ENCODE results near the gene RGCC.
"Not testable (repeated sequence)": the region's sequence is repeated elsewhere in the genome, so short reads cannot be mapped to it uniquely, and the experiment has no call there.

RGCC gene

GRCh38 chr13:41490371-41491015, 33.1 kb downstream of the RGCC start:
- no peak for DNase-seq (ENCODE audit: low read depth)

DNA sequence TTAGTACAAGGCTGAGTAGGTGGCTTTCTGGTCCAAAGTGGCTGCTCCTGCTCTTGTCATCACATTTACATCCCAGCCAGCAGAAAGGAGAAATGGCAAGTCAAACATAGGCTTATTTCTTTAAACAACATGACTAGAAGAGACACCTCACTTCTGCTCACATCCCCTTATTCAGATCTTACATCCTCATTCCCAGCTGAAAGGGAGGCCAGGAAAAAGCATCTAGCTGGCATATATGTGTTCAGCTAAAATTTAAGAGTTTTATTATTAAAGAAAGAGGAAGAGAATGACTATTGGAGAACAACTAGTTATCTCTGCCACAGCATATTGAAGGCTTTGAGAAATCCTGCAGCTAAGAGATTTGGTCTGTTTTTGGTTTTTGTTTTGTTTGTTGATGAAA, 34.1 kb downstream of the RGCC start:
- DNase-seq (ENCODE audit: low read depth): no peak

GRCh38 chr13:41492432-41493260, 35.3 kb downstream of the RGCC start:
- DNase-seq (ENCODE audit: low read depth): no peak

DNA sequence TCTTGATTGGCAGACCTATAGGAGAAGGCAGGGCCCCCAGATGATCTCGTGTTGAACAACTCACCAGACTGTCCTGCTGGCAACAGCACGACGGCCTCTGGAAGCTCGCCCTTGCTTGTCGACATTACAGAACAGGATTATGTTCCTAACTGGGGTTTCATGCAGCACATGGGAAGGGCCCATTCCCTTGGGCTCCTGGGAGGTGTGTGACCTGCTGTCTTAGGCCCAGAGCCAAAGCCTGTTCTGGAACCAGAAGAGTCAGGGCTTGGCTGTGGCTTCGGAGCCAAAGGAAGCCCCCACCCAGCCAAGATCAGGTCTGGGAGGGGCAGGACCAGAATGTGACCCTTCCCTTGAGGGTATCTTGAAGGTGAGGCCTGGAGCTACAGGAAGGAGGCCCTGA, 36.9 kb downstream of the RGCC start:
- no peak for DNase-seq (ENCODE audit: low read depth)

GRCh38 chr13:41495044-41495443, 37.7 kb downstream of the RGCC start:
- DNase-seq (ENCODE audit: low read depth): no peak

GRCh38 chr13:41496420-41497234, 39.3 kb downstream of the RGCC start:
- peak; percentile 5 for DNase-seq (ENCODE audit: low read depth)

- DNase-seq (ENCODE audit: low read depth): no peak
Observed at GRCh38 chr13:41497436-41497835, 40.1 kb downstream of the RGCC start.

DNA sequence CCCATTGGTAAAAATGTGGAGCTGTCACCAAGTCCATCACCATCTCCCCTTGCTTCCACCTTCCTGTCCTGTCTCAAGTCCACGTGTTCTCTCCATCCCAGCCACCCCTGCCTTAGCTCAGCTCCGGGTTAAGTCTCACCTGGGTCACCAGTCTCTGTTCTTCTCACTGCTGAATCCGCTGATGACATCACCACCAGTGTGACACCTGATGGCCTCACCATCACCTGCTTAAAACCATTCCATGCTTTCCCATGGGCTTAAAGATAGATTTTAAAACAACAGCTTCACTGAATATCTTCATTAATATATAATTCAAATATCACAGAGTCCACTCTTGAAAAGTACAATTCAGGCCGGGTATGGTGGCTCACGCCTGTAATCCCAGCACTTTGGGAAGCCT, 42.1 kb downstream of the RGCC start:
- no peak for DNase-seq (ENCODE audit: low read depth)

DNA sequence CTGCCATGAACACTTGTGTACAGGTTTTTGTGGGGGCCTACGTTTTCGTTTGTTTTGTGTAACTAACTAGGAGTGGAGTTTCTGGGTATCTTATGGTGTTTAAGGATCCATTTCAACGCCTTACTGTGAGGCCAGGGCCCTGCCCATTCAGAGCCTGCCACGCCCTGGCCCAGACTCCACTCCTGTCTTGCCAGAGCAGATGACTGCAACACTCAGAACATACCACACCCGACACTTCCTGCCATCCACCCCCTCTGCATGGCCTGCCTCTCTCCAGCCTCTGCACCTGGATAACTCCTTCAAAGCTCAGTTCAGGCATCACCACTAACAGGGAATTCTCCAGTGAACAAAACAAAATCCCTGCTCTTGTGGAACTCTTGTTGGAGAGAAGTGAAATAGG, 43.2 kb downstream of the RGCC start:
- no peak for DNase-seq (ENCODE audit: low read depth)

GRCh38 chr13:41501281-41501680, 43.9 kb downstream of the RGCC start:
- no peak for DNase-seq (ENCODE audit: low read depth)

DNA sequence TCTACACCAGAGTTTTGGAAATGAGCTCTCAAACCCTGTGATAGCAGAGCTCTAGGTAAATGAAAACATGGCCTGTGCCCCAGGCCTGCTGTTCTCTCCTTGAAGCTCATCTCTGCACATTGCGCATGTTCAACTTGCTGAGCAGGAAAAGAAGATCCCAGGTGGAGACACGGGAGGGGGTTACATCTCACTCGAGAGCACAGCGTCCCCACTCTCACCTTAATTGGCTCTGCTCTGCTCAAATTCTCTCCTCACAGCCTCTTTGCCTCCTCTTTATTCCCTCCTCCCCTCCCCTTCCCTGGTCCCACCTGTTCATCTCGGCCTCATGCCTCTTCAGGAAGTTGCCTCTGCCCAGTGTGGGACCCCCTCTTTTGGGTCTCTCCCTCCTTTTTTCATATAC, 44.7 kb downstream of the RGCC start:
- DNase-seq (ENCODE audit: low read depth): no peak

DNA sequence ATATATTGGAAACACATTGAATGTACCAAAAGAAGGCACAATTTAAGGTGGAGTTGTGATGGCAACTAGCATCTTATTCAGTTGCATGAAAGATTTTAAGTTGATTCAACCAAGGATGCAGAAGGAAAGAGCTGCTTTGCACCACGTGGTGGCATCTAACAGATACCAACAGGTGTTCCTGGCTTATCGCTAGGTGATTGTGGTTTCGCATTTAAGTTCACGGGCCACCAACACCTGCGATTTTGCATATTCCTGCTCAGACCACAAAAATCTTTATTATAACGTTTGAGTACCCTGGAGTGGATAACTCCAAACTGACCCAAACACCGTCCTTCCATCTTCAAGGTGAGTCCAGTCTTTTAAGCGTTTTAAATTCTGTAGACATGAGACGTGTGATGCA, 45.3 kb downstream of the RGCC start:
- no peak for DNase-seq (ENCODE audit: low read depth)

- no peak for DNase-seq (ENCODE audit: low read depth)
Observed at GRCh38 chr13:41503356-41503755, 46.0 kb downstream of the RGCC start.

DNA sequence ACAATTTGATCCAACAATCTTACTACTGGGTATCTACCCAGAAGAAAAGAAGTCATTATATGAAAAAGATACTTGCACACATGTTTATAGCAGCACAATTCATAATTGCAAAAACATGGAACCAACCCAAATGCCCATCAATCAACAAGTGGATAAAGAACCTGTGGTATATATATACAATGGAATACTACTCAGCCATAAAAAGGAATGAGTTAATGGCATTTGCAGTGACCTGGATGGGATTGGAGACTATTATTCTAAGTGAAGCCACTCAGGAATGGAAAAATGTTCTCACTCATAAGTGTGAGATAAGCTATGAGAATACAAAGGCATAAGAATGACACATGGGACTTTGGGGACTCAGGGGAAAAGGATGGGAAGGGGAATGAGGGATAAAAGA, 47.3 kb downstream of the RGCC start:
- not testable (repeated sequence) for DNase-seq (ENCODE audit: low read depth)

DNA sequence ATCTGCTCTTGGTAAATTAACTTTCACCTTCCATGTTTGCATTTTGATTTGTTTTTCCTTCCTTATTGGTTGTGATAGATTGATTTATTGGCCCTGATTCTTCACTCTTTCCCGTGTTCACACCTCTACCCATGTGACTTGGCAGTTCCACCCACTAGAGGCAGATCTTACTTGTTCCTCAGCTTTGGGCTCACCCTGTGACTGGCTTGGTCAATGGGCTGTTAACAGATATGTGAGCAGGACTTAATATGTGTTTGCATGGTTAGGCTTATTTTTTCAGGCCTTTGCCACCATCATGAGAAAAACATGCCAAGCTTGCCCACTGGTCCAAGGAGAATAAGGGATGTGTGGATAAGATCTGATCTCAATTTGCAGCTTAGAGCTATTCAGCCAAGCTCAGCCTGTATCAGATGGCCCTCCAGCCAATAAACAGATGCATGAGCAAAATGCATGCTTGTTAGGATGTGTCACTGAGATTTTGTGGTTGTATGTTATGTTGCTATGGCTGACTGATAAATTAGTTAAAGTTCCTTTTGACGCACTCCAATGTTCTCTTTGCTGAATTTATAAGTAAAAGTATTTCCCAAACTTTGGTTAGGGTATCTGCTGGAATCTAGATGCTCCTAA, 48.0 kb downstream of the RGCC start:
- DNase-seq (ENCODE audit: low read depth): peak; percentile 34

DNA sequence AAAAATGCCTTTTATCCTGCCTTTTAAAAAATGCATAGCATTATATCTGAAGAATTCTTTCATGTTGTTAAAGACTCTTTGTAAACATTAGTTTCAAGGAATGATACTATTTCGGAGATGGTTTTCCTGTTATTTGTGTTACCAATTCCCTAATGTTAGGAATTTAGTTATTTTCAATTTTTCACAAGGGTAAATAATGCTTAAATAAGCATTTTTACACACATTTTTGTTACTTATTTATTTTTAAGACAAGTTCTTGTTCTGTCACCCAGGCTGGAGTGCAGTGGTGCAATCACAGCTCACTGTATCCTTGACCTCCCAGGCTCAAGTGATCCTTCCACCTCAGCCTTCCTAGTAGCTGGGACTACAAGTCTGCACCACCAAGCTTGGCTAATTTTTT, 49.0 kb downstream of the RGCC start:
- no peak for DNase-seq (ENCODE audit: low read depth)

DNA sequence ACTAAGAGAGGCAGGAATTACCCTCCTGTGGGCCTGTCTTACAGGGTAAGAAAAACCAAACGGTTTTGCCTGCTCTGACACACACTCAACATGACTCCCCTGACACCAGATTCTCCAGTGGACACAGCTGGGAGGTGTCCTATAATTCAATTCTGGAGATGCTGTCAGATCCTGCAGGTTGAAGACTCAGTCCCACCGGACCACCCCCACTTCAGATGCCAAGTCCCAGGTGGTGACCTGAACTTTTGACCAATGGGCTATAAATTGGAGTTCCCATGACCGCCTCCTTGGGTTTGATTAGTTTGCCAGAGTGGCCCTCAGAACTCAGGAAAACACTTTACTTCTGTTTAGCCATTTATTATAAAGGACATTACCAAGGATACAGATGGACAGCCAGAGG, 52.6 kb downstream of the RGCC start:
- DNase-seq (ENCODE audit: low read depth): no peak

DNA sequence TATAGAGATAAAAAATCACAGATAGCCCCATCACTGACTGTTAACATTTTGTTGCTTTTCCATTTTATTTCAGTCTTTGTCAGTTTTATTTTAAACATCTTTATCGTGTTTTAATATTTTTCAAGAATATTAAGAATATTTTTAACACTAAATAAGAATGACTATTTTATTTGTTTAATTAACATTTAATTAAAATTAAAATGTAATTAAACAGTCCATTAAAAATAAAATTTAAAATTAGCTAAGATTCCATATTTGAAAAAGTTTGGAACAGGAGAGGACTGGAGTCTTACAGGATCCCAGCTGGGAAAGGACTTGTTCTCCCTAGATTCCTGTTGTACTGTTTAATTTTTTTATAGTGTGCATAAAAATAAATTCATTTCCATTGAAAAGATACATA, 54.5 kb downstream of the RGCC start:
- DNase-seq (ENCODE audit: low read depth): no peak

GRCh38 chr13:41512441-41512840, 55.1 kb downstream of the RGCC start:
- DNase-seq (ENCODE audit: low read depth): no peak

DNA sequence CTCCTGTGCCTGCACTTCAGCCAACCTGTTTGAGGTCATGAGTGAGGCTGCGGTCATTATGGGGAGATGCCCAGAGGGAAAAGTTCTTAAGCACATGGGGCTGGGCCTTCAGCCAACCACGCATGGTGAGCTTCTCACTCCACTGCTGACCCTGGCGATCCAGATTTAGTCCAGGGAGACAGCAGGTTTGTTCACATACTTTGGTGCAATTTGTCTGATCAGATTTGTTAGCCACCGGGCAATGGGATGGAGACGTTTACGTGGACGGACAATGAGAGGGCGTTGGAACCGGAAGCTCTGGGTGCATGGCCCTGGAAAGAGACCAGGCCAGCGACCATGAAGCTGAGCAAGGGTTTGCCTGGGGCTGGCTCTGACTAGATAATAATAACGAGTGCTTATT, 56.2 kb downstream of the RGCC start:
- DNase-seq (ENCODE audit: low read depth): no peak

DNA sequence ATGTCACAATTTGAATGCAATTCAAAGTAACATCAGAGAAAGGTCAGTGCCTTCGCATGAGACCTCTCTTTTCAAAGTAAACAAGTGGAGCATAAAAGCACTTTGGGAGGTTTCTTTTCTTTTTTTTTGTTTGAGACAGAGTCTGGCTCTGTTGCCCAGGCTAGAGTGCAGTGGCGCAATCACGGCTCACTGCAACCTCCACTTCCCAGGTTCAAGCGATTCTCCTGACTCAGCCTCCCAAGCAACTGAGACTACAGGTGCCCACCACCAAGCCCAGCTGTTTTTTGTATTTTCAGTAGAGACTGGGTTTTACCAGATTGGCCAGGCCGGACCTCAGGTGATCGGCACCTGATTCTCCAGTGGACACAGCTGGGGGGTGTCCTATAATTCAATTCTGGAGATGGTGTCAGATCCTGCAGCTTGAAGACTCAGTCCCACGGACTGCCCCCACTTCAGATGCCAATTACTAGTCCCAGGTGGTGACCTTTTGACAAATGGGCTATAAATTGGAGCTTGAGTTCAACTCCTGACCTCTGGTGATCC, 57.6 kb downstream of the RGCC start:
- no peak for DNase-seq (ENCODE audit: low read depth)

DNA sequence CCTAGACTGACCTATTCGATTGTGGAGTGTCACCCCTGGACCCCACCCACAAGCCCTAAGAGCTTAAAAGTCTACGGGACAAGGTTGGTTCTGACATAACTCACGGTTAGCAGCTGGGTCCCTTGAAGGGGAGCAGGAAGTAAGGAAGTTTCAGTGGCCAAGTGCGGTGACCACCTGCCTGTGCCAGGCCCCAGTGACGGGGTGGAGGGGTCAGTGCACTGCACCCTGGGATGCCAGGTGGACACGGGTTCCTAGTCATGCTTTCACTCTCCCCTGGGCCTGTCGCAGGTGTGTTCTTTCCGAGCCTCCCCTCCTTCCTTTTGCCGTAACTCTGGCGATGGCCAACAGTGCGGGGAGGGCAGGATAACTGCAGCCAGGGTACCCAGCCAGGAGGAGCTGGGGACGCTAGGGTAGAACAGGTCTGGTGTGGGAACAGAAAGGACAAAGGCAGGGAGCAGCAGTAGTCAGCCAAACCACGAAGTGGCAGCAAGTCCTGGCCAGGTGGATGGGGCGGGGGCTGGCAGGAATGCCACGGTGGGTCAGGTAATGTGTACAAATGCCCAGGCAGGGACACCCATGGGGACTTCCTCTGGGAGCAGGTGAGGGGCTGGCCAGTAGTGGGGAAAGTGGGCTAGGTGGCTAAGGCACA, 58.3 kb downstream of the RGCC start:
- DNase-seq (ENCODE audit: low read depth): no peak
